Measurements from ENCODE around the gene TTC22.

DNA sequence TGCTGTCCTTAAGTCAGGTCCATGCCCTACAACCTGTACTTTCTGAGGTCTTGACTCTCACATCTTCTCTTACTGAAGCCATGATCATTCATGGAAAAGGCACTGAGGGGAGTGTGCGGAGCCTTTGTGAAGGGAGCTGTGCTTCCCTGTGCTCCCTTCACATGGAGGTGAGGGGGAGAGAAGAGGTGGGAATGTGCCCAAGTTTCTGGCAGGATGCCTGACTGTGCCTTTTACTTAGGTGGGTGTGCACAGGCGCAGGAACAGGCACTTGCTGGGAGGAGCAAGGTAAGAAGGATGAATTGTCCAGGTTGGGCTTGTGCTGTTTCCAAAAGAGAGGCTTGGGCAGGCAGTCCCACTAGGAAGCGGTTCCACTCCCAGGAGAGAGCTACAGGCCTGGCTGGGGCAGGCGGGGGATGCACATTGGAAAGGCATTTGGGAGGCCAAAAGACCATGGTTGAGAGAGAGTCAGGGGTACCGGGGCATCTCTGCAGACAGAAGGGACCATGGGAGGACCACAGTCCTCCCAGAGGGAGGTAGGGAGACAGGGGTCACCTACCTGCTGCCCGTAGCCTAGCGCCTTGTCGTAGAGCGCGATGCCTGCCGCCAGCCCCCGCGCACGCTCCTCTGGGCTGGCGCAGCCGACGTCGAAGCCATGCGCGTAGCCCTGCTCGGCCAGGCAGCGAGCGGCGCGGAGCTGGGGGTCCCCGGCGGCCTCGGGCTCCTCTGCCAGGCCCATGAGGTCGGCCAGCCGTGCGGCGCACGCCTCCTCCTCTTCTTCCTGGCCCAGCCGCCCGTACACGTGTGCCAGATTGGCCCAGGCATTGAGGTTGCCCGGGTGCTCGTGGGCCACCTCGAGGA lies 853 bp downstream of the TTC22 start:
- TF ChIP-seq CTCF (IDR thresholded peaks at IDR 0.05) (no peak), POLR2A (IDR thresholded peaks at IDR 0.05; ENCODE audit: low read depth) (no peak)

All from esophagus muscularis mucosa (tissue), 3 donors.